Esophagus squamous epithelium (tissue), 4 donors: Measurements from ENCODE around the gene FHIT.

Experiments used
- POLR2A ChIP-seq, 4 donors: fragments of 450-650 bp; IDR thresholded peaks; one replicate each; pipeline ENCODE4 v1.6.1; 2017; ENCODE audit warnings: antibody characterized with exemption in 4 of 4, mild to moderate bottlenecking in 4 of 4, moderate library complexity in 3 of 4
- TF ChIP-seq, protein P1 (sequence below), 6 experiments: fragments of 450-650 bp in 4 of 6; fragments of 200-600 bp in 2 of 6; sonication (generic) in 2 of 6; IDR thresholded peaks; one replicate each; pipeline ENCODE4 v1.5.1; 2016 to 2019; ENCODE audit warnings: antibody characterized with exemption in 6 of 6, mild to moderate bottlenecking in 4 of 6, moderate library complexity in 4 of 6

- no peak for TF ChIP-seq POLR2A (IDR thresholded peaks at IDR 0.05)
- TF ChIP-seq, protein P1, sequence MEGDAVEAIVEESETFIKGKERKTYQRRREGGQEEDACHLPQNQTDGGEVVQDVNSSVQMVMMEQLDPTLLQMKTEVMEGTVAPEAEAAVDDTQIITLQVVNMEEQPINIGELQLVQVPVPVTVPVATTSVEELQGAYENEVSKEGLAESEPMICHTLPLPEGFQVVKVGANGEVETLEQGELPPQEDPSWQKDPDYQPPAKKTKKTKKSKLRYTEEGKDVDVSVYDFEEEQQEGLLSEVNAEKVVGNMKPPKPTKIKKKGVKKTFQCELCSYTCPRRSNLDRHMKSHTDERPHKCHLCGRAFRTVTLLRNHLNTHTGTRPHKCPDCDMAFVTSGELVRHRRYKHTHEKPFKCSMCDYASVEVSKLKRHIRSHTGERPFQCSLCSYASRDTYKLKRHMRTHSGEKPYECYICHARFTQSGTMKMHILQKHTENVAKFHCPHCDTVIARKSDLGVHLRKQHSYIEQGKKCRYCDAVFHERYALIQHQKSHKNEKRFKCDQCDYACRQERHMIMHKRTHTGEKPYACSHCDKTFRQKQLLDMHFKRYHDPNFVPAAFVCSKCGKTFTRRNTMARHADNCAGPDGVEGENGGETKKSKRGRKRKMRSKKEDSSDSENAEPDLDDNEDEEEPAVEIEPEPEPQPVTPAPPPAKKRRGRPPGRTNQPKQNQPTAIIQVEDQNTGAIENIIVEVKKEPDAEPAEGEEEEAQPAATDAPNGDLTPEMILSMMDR (IDR thresholded peaks at IDR 0.05): no peak
Observed at GRCh38 chr3:59758672-59759071, 1492.6 kb downstream of the FHIT start.
